Loucy (cell line): ENCODE measurements around the gene MYH7.

Source experiments
- H2AFZ ChIP-seq: fragments of 200-600 bp; sonication (generic); 2 replicates; pipeline ENCODE4 v1.6.0; 2016; ENCODE audit warnings: antibody characterized with exemption, mild to moderate bottlenecking, low read length, moderate library complexity
- H3F3A ChIP-seq: fragments of 200-600 bp; 2 replicates; pipeline ENCODE4 v1.6.0; 2016; ENCODE audit warnings: antibody characterized with exemption, low read depth, mild to moderate bottlenecking
- H3K27me3 ChIP-seq: fragments of 200-600 bp; sonication (generic); 2 replicates; pipeline ENCODE4 v1.6.1; 2014; ENCODE audit warnings: low read length, mild to moderate bottlenecking; ENCODE audit not compliant: insufficient read depth, poor library complexity, severe bottlenecking
- H3K36me3 ChIP-seq: fragments of 200-600 bp; sonication (generic); 2 replicates; pipeline ENCODE4 v1.6.1; 2016; ENCODE audit warnings: low read length; ENCODE audit not compliant: insufficient read depth
- H3K4me1 ChIP-seq: fragments of 200-600 bp; sonication (generic); 2 replicates; pipeline ENCODE4 v1.5.1; 2014; ENCODE audit warnings: low read length, mild to moderate bottlenecking; ENCODE audit not compliant: insufficient read depth, poor library complexity, severe bottlenecking
- H3K4me2 ChIP-seq: fragments of 200-600 bp; sonication (generic); 2 replicates; pipeline ENCODE4 v1.6.0; 2014; ENCODE audit warnings: antibody characterized with exemption, low read length, low read depth, mild to moderate bottlenecking; ENCODE audit not compliant: poor library complexity, severe bottlenecking
- H3K4me3 ChIP-seq: fragments of 200-600 bp; sonication (generic); 2 replicates; pipeline ENCODE4 v1.5.1; 2014; ENCODE audit warnings: low read length, mild to moderate bottlenecking, mixed read lengths; ENCODE audit not compliant: poor library complexity, severe bottlenecking
- H3K79me2 ChIP-seq: fragments of 200-600 bp; sonication (generic); 2 replicates; pipeline ENCODE4 v1.6.1; 2014; ENCODE audit warnings: low read length; ENCODE audit not compliant: insufficient read depth
- H3K9ac ChIP-seq: fragments of 200-600 bp; sonication (generic); 2 replicates; pipeline ENCODE4 v1.6.0; 2014; ENCODE audit warnings: mild to moderate bottlenecking, low read depth, low read length, moderate library complexity; ENCODE audit not compliant: poor library complexity, severe bottlenecking
- H3K9me2 ChIP-seq: fragments of 200-600 bp; sonication (generic); replicated peaks from 2 replicates; pipeline ENCODE4 v1.6.1; 2016; ENCODE audit warnings: low read depth, low read length, mixed read lengths
- H3K9me3 ChIP-seq: fragments of 200-600 bp; sonication (generic); 2 replicates; pipeline ENCODE4 v1.6.1; 2014; ENCODE audit warnings: mild to moderate bottlenecking, antibody characterized with exemption, low read length, low read depth; ENCODE audit not compliant: insufficient read depth
- H4K20me1 ChIP-seq: fragments of 200-600 bp; sonication (generic); 2 replicates; pipeline ENCODE4 v1.6.0; 2014; ENCODE audit warnings: antibody characterized with exemption, low read length, mild to moderate bottlenecking; ENCODE audit not compliant: insufficient read depth, poor library complexity, severe bottlenecking
- EZH2phosphoT487 ChIP-seq: fragments of 200-600 bp; IDR thresholded peaks from 2 replicates; pipeline ENCODE4 v1.6.1; 2018; ENCODE audit warnings: antibody characterized with exemption, mild to moderate bottlenecking, moderate library complexity, borderline replicate concordance
- TF ChIP-seq, protein P1 (sequence below): fragments of 200-600 bp; sonication (generic); conservative IDR thresholded peaks from 2 replicates; pipeline ENCODE4 v1.5.1; 2014; ENCODE audit warnings: mild to moderate bottlenecking, antibody characterized with exemption, low read length

MYH7 gene

DNA sequence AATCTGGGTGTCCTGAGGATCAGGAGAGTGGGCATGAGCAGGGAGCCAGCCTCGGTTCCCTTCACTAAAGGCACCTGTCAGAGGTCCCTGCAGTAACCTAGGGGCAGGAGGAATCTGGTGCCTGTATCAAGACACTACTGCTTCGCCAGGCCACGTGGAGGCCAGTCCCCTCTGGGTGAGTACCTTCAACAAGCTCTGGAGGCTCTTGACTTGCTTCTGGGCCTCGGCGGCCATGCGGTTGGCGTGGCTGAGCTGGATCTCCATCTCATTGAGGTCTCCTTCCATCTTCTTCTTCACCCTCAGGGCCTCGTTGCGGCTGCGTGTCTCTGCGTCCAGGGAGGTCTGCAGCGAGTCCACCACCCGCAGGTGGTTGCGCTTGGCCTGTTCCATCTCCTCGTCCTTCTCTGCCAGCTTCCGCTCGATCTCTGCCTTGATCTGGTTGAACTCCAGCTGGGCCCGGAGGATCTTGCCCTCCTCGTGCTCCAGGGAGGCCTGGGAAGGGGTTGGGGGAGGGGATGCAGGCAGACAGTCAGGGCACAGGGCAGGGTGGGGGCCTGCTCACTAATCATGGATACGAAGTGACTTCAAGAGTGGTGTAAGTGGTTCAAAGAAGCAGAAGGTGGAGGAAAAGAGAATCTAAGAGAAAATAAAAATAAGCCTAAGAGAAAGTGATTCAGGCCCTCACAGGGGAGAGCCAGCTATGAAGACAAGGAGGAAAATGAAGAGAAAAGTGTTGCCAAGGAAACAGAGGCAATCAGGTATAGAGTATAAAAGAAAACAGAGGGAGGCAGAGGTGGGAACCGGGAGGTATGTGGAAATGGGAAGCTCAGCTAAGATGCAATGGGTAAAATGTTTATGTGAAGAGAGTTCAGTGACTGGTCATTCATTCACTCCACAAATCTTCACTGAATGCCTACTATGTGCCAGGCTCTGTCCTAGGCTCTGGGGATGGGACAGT lies 19.4 kb downstream of the MYH7 start:
- H3K9me2 ChIP-seq, result no peaks in the 10 kb centered on the region
- no peak overlapping the region for H2AFZ ChIP-seq
- H3K79me2 ChIP-seq, result no peaks in the 10 kb centered on the region
- no peak overlapping the region for H3K4me2 ChIP-seq
- H4K20me1 ChIP-seq, result no peaks in the 10 kb centered on the region
- TF ChIP-seq EZH2phosphoT487, result no peak
- TF ChIP-seq, protein P1, sequence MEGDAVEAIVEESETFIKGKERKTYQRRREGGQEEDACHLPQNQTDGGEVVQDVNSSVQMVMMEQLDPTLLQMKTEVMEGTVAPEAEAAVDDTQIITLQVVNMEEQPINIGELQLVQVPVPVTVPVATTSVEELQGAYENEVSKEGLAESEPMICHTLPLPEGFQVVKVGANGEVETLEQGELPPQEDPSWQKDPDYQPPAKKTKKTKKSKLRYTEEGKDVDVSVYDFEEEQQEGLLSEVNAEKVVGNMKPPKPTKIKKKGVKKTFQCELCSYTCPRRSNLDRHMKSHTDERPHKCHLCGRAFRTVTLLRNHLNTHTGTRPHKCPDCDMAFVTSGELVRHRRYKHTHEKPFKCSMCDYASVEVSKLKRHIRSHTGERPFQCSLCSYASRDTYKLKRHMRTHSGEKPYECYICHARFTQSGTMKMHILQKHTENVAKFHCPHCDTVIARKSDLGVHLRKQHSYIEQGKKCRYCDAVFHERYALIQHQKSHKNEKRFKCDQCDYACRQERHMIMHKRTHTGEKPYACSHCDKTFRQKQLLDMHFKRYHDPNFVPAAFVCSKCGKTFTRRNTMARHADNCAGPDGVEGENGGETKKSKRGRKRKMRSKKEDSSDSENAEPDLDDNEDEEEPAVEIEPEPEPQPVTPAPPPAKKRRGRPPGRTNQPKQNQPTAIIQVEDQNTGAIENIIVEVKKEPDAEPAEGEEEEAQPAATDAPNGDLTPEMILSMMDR, result no peak
- no peaks in the 10 kb centered on the region for H3K9me3 ChIP-seq
- no peaks in the 10 kb centered on the region for H3F3A ChIP-seq
- H3K9ac ChIP-seq, result no peak overlapping the region
- H3K4me1 ChIP-seq, result no peaks in the 10 kb centered on the region
- H3K4me3 ChIP-seq, result no peak overlapping the region
- no peaks in the 10 kb centered on the region for H3K36me3 ChIP-seq
- no peaks in the 10 kb centered on the region for H3K27me3 ChIP-seq

DNA sequence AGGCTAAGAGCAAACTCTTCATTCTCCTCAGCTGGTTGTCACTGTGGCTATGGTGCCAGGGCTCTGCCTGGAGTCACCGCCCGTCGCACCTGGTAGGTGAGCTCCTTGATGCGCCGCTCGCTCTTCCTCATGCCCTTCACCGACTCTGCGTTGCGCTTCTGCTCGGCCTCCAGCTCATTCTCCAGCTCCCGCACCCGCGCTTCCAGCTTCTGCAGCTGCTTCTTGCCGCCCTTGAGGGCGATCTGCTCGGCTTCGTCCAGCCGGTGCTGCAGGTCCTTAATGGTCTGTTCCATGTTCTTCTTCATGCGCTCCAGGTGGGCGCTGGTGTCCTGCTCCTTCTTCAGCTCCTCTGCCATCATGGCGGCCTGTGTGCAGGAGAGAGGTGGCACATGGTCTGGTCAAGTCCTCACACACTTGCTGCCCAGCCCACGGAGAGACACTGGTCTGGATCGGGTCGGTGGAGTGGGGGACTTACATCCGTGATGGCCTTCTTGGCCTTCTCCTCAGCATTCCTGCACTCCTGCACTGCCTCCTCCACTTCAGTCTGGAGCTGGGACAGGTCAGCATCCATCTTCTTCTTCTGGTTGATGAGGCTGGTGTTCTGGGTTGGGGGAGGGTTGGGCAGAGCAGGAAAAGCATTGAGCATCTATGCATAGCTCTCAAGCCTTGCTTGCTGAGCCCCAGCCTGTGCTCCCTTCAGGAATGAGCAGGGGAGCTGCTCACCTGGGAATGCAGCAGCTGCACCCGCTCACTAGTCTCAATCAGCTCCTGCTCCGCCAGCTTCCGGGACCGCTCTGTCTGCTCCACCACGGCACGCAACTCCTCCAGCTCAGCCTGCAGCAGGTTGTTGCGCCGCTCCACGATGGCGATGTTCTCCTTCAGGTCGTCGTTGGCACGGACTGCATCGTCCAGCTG lies 20.3 kb downstream of the MYH7 start:
- TF ChIP-seq, protein P1, result no peak
- TF ChIP-seq EZH2phosphoT487, result no peak
- H3K9me3 ChIP-seq, result no peaks in the 10 kb centered on the region
- H3K27me3 ChIP-seq, result no peaks in the 10 kb centered on the region
- H2AFZ ChIP-seq, result no peak overlapping the region
- no peaks in the 10 kb centered on the region for H3K79me2 ChIP-seq
- no peak overlapping the region for H3K9ac ChIP-seq
- no peaks in the 10 kb centered on the region for H3K9me2 ChIP-seq
- no peaks in the 10 kb centered on the region for H3F3A ChIP-seq
- H4K20me1 ChIP-seq, result no peaks in the 10 kb centered on the region
- no peaks in the 10 kb centered on the region for H3K4me1 ChIP-seq
- no peak overlapping the region for H3K4me2 ChIP-seq
- no peaks in the 10 kb centered on the region for H3K36me3 ChIP-seq
- no peak overlapping the region for H3K4me3 ChIP-seq

DNA sequence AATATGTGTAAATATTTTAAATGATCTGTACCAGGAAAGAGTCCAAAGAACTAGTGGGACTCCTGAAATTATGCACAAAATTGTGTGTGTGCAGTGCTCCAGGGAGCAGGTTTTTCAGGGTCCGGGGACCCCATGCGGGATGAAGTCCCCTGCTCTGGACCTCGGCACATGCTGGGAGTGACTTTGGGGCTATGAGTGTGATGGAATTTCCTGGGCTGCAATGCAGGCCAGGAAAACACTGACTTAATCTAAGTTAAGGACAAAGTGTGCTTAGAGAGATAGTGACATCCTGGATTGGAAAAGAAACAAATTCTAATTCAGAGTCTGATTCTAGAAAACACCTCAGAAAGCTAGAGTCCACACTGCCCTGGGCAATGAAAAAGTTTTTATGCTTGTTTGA lies 21.2 kb downstream of the MYH7 start:
- Histone ChIP-seq H3K9me3 (no peaks in the 10 kb centered on the region), H3K4me1 (no peaks in the 10 kb centered on the region), H3K4me2 (no peak overlapping the region), H3K27me3 (no peaks in the 10 kb centered on the region), H3K9me2 (no peaks in the 10 kb centered on the region), H3F3A (no peaks in the 10 kb centered on the region), H3K79me2 (no peaks in the 10 kb centered on the region), H3K9ac (no peak overlapping the region), H3K4me3 (no peak overlapping the region), H3K36me3 (no peaks in the 10 kb centered on the region), H2AFZ (no peak overlapping the region), H4K20me1 (no peaks in the 10 kb centered on the region)
- TF ChIP-seq, protein P1, result no peak
- no peak for TF ChIP-seq EZH2phosphoT487
